ENCODE results near the gene DISP3.

Gene DISP3

GRCh38 chr1:11515368-11516300, 36.7 kb downstream of the DISP3 start:
- no peak for TF ChIP-seq CTCF (IDR thresholded peaks at IDR 0.05; ENCODE audit: extremely low read depth, missing control alignments)
- DNase-seq (ENCODE audit: low spot score): no peak

GRCh38 chr1:11516961-11517635, 38.1 kb downstream of the DISP3 start:
- no peak for TF ChIP-seq CTCF (IDR thresholded peaks at IDR 0.05; ENCODE audit: extremely low read depth, missing control alignments)
- no peak for DNase-seq (ENCODE audit: low spot score)

- TF ChIP-seq CTCF (IDR thresholded peaks at IDR 0.05; ENCODE audit: extremely low read depth, missing control alignments): no peak
- DNase-seq (ENCODE audit: low spot score): no peak
These were observed 39.2 kb downstream of the DISP3 start for GRCh38 chr1:11518016-11518701.

- TF ChIP-seq CTCF (IDR thresholded peaks at IDR 0.05; ENCODE audit: extremely low read depth, missing control alignments): no peak
- DNase-seq (ENCODE audit: low spot score): no peak
These were observed 40.1 kb downstream of the DISP3 start for GRCh38 chr1:11518791-11519628.

GRCh38 chr1:11519629-11520031, 40.7 kb downstream of the DISP3 start:
- no peak for DNase-seq (ENCODE audit: low spot score)
- no peak for TF ChIP-seq CTCF (IDR thresholded peaks at IDR 0.05; ENCODE audit: extremely low read depth, missing control alignments)

GRCh38 chr1:11520531-11521233, 41.7 kb downstream of the DISP3 start:
- TF ChIP-seq CTCF (IDR thresholded peaks at IDR 0.05; ENCODE audit: extremely low read depth, missing control alignments): no peak
- no peak for DNase-seq (ENCODE audit: low spot score)
